ENCODE results near the gene RBM4. TPM values are rescaled to one million over a fixed set of nuclear protein-coding genes. Genes with fewer than 3 reads are reported as not detected.

Gene RBM4
- total and polyA plus RNA-seq, 9 of the 15 experiments (the other 6 are each of a cell fraction or from before 2014, with no cell fraction given), result 81.6 to 233 (median 122) TPM

GRCh38 chr11:66694732-66695207 is 56.3 kb downstream of the RBM4 start (continued):
- peak; percentile 95 for TF ChIP-seq ETV1 (tag; conservative IDR thresholded peaks at IDR 0.05; ENCODE audit: low read depth)
- TF ChIP-seq DMBX1 (CRISPR knock-in tag; IDR thresholded peaks at IDR 0.05; ENCODE audit: borderline replicate concordance), result no peak
- TF ChIP-seq SMAD4 (CRISPR knock-in tag; conservative IDR thresholded peaks at IDR 0.05), result no peak
- no peak for TF ChIP-seq LEF1 (IDR thresholded peaks at IDR 0.05)
- no peak for TF ChIP-seq RBM22 (IDR thresholded peaks at IDR 0.05; ENCODE audit: low read depth, low read length, poor library complexity, severe bottlenecking)
- no peak for TF ChIP-seq BRD9 (IDR thresholded peaks at IDR 0.05; ENCODE audit: low read depth, partially characterized antibody)
- TF ChIP-seq AFF4 (CRISPR knock-in tag; IDR thresholded peaks at IDR 0.05), result no peak
- TF ChIP-seq CBX3 (IDR thresholded peaks at IDR 0.05; ENCODE audit: borderline replicate concordance in 1 of 2, low read length in 2 of 2), result peak in 1 of 2 experiments; percentile 90; a peak in 2 of 3 replicates
- TF ChIP-seq ETS1 (conservative IDR thresholded peaks at IDR 0.05; ENCODE audit: control insufficient read depth, low read depth, low read length), result no peak
- no peak for TF ChIP-seq ZC3H4 (CRISPR knock-in tag; IDR thresholded peaks at IDR 0.05; ENCODE audit: borderline replicate concordance)
- no peak for TF ChIP-seq AFF1 (IDR thresholded peaks at IDR 0.05; ENCODE audit: low read depth in 1 of 2, partially characterized antibody in 2 of 2)
- TF ChIP-seq ZBTB9 (CRISPR knock-in tag; IDR thresholded peaks at IDR 0.05), result no peak
- TF ChIP-seq SIN3B (IDR thresholded peaks at IDR 0.05; ENCODE audit: low read depth), result no peak
- TF ChIP-seq MXI1 (IDR thresholded peaks at IDR 0.05; ENCODE audit: low read depth, low read length), result no peak
